ENCODE results near the gene MAP3K7. TPM values are rescaled to one million over a fixed set of nuclear protein-coding genes. Genes with fewer than 3 reads are reported as not detected.
A peak's percentile ranks its signal among the peaks of the same experiment; 100 is the strongest.

MAP3K7 gene
- total RNA-seq, 1 donor from 2014 or later, result 22.6 TPM

- DNase-seq (ENCODE audit: low read depth), result no peak
- Histone ChIP-seq H3K36me3 (ENCODE audit: control insufficient read depth, insufficient read depth, low read length) (no peaks in the 10 kb centered on the region), H3K4me3 (ENCODE audit: low read depth, low read length) (no peak overlapping the region), H3K27me3 (ENCODE audit: control insufficient read depth, insufficient read depth, low read length) (no peaks in the 10 kb centered on the region)
- TF ChIP-seq, protein P1, sequence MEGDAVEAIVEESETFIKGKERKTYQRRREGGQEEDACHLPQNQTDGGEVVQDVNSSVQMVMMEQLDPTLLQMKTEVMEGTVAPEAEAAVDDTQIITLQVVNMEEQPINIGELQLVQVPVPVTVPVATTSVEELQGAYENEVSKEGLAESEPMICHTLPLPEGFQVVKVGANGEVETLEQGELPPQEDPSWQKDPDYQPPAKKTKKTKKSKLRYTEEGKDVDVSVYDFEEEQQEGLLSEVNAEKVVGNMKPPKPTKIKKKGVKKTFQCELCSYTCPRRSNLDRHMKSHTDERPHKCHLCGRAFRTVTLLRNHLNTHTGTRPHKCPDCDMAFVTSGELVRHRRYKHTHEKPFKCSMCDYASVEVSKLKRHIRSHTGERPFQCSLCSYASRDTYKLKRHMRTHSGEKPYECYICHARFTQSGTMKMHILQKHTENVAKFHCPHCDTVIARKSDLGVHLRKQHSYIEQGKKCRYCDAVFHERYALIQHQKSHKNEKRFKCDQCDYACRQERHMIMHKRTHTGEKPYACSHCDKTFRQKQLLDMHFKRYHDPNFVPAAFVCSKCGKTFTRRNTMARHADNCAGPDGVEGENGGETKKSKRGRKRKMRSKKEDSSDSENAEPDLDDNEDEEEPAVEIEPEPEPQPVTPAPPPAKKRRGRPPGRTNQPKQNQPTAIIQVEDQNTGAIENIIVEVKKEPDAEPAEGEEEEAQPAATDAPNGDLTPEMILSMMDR (IDR thresholded peaks at IDR 0.05; ENCODE audit: insufficient read depth, low read length, poor library complexity, severe bottlenecking), result no peak
Observed at GRCh38 chr6:90471263-90471662, 115.6 kb downstream of the MAP3K7 start.

GRCh38 chr6:90469906-90470305, 117.0 kb downstream of the MAP3K7 start:
- Histone ChIP-seq H3K36me3 (ENCODE audit: control insufficient read depth, insufficient read depth, low read length) (no peaks in the 10 kb centered on the region), H3K4me3 (ENCODE audit: low read depth, low read length) (no peak overlapping the region), H3K27me3 (ENCODE audit: control insufficient read depth, insufficient read depth, low read length) (no peaks in the 10 kb centered on the region)
- TF ChIP-seq, protein P1 (IDR thresholded peaks at IDR 0.05; ENCODE audit: insufficient read depth, low read length, poor library complexity, severe bottlenecking), result no peak
- DNase-seq (ENCODE audit: low read depth), result no peak

DNA sequence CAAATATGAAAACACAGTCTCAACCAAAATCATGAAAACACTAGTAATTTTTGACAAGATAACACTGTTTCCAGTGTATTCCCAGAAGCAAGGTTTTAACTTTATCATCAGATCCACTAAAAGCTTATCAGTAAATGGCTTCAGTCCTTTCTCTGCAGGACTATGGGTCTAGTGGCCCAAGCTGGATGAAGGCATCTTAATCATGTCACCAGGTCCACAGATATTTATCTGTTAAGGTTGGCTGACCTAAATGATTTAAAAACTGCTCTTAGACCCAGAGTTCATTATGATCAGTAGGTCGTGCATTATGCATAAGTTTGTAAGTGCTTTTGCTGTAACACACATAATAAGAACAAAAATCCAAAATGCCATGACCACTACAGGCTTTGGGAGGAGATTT, 118.0 kb downstream of the MAP3K7 start:
- Histone ChIP-seq H3K36me3 (ENCODE audit: control insufficient read depth, insufficient read depth, low read length) (no peaks in the 10 kb centered on the region), H3K4me3 (ENCODE audit: low read depth, low read length) (no peak overlapping the region), H3K27me3 (ENCODE audit: control insufficient read depth, insufficient read depth, low read length) (no peaks in the 10 kb centered on the region)
- TF ChIP-seq, protein P1 (IDR thresholded peaks at IDR 0.05; ENCODE audit: insufficient read depth, low read length, poor library complexity, severe bottlenecking), result no peak
- no peak for DNase-seq (ENCODE audit: low read depth)

GRCh38 chr6:90468080-90468479, 118.8 kb downstream of the MAP3K7 start:
- peak; percentile 45 for DNase-seq (ENCODE audit: low read depth)
- Histone ChIP-seq H3K4me3 (ENCODE audit: low read depth, low read length) (no peak overlapping the region), H3K36me3 (ENCODE audit: control insufficient read depth, insufficient read depth, low read length) (no peaks in the 10 kb centered on the region), H3K27me3 (ENCODE audit: control insufficient read depth, insufficient read depth, low read length) (no peaks in the 10 kb centered on the region)
- TF ChIP-seq, protein P1 (IDR thresholded peaks at IDR 0.05; ENCODE audit: insufficient read depth, low read length, poor library complexity, severe bottlenecking), result no peak

DNA sequence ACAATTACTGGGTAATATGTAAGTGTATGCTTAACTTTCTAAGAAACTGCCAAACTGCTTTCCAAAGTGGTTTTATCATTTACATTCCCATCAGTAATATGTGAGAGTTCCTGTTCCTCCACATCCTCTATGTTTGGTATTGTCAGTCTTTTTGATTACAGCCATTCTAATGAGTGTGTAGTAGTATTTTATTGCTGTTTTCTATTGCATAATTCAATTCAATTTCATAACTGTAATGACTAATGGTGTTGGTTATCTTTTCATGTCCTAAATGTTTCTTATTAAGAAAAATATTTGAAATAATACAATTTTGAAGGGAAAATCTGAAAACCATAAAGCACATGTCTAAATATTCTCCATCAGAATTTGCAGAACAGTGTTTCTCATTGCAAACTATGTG, 119.3 kb downstream of the MAP3K7 start:
- no peak for DNase-seq (ENCODE audit: low read depth)
- H3K4me3 ChIP-seq (ENCODE audit: low read depth, low read length), result no peak overlapping the region
- H3K27me3 ChIP-seq (ENCODE audit: control insufficient read depth, insufficient read depth, low read length), result no peaks in the 10 kb centered on the region
- H3K36me3 ChIP-seq (ENCODE audit: control insufficient read depth, insufficient read depth, low read length), result no peaks in the 10 kb centered on the region
- TF ChIP-seq, protein P1 (IDR thresholded peaks at IDR 0.05; ENCODE audit: insufficient read depth, low read length, poor library complexity, severe bottlenecking), result no peak

DNA sequence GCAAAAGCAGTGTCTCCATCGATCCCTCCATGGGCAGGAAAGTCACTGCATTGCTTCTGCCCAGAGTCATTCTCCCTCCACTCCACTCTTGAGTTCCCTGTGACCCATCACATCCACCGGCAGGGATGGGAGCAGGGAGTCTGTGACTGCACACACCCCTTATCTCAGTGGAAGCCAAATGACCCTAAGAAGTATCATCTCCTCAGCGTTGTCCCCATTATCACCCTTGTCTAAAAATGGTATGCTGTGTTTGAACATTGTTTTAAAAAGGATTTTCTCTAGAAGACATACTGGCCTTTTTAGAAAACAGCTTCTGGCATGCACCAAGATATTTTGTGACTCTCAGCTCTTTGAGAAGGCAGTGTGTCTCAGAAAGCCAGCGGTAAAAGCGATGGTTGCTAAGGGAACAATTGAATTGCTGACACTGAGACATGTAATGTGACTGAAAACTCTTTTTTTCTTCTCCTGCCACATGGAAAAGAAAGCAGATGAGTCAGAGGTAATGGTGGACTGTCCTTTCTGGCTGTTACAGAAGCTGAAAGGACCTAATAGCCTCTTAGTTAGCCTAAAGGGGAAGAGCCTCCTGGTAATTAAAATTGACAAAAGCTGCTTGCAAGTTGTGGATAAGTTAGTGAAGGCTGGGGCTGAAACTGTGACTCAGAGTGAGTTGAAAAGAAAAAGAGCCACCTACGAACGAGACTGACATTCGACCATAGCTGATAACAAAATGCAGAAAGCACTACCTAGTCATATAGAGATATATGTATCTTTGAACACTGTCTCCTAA, 120.5 kb downstream of the MAP3K7 start:
- peak; percentile 49 for DNase-seq (ENCODE audit: low read depth)
- no peaks in the 10 kb centered on the region for H3K36me3 ChIP-seq (ENCODE audit: control insufficient read depth, insufficient read depth, low read length)
- no peak overlapping the region for H3K4me3 ChIP-seq (ENCODE audit: low read depth, low read length)
- H3K27me3 ChIP-seq (ENCODE audit: control insufficient read depth, insufficient read depth, low read length), result no peaks in the 10 kb centered on the region
- TF ChIP-seq, protein P1 (IDR thresholded peaks at IDR 0.05; ENCODE audit: insufficient read depth, low read length, poor library complexity, severe bottlenecking), result no peak
